Measurements from ENCODE around the gene FOXN3. TPM values are rescaled to one million over a fixed set of nuclear protein-coding genes. Genes with fewer than 3 reads are reported as not detected.
A peak's percentile ranks its signal among the peaks of the same experiment; 100 is the strongest.

Gene FOXN3
- total RNA-seq, 4 donors from 2014 or later, result 27.4 to 91.4 (median 39.2) TPM

DNA sequence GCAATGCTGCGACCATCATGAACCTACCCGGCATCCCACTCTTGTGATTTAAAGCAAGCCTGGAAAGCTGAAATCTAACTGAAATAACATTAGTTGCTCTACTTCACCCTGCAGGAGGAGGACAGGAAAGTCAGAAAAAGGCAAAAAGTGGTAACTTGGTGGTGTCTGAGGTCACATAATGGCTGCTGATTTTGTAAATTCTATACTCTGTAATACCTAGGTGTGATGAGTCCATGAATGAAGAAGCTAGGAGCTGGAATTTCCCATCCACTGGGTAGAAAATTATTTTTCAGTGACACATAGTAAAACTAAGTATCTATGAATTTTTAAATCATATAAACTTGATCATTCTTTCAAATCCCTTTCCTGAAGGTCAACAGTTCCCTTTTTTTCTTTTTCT lies 183.8 kb downstream of the FOXN3 start:
- H3K4me3 ChIP-seq, result no peak overlapping the region
- no peak for TF ChIP-seq POLR2A (IDR thresholded peaks at IDR 0.05)
- TF ChIP-seq, protein P1, sequence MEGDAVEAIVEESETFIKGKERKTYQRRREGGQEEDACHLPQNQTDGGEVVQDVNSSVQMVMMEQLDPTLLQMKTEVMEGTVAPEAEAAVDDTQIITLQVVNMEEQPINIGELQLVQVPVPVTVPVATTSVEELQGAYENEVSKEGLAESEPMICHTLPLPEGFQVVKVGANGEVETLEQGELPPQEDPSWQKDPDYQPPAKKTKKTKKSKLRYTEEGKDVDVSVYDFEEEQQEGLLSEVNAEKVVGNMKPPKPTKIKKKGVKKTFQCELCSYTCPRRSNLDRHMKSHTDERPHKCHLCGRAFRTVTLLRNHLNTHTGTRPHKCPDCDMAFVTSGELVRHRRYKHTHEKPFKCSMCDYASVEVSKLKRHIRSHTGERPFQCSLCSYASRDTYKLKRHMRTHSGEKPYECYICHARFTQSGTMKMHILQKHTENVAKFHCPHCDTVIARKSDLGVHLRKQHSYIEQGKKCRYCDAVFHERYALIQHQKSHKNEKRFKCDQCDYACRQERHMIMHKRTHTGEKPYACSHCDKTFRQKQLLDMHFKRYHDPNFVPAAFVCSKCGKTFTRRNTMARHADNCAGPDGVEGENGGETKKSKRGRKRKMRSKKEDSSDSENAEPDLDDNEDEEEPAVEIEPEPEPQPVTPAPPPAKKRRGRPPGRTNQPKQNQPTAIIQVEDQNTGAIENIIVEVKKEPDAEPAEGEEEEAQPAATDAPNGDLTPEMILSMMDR (IDR thresholded peaks at IDR 0.05), result no peak
- DNase-seq, result no peak
- peaks cover 0 to 88% (median 25%) of the 10 kb centered on the region in 3 donors for H3K4me1 ChIP-seq
- H3K9me3 ChIP-seq, result no peaks in the 10 kb centered on the region
- WGBS, 2 donors, result 93 to 97% methylated on average over 2 of the region's 2 CpGs
- H3K36me3 ChIP-seq, result no peaks in the 10 kb centered on the region
- intact Hi-C loops (cut with DNase I), result no loop called here
- H3K27me3 ChIP-seq, result no peaks in the 10 kb centered on the region
- peak overlapping the region in 2 of 4 donors; percentile 27 to 77 for H3K27ac ChIP-seq

DNA sequence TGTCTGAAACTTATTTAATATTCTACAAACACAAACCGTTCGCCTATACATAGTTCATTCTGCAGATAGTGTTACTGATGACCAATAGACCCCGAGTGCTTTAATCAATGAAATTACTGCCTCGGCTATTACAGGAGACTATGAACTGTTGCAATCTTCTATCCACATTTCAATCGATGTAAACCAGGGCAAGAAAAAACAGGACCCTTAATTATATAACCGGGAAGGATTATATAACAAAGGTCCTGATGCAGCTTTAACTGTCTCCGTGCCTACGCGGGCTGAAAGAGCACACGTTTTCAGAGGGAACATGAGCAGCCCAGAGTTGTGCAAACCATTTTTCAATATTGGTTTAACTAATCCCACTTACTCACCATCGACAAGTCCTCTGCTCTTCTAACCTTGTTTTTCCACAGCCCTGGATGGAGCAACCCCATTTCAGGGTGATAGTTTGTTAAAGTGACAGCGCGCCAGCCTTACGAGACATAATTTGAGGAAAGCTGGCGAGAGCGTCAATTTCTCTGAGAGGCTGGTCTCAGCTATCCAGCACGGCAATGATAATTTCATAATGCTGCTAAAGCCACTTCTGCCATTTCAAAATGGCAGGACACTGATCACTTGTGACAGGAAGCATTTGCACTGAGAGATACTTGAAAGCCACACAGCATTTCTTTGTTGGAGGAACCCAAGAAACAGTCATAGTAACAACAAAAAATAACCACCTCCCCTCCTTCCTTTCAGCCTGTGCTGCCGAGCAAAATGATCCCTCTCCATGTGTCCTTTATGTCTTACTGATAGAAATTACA lies 184.6 kb downstream of the FOXN3 start:
- WGBS, 2 donors, result 52 to 54% methylated on average over 13 to 18 of the region's 18 CpGs
- Histone ChIP-seq H3K9me3 (no peaks in the 10 kb centered on the region), H3K4me1 (peaks cover 0 to 88% (median 25%) of the 10 kb centered on the region in 3 donors), H3K4me3 (peak overlapping the region in 1 of 4 donors; percentile 6), H3K27me3 (no peaks in the 10 kb centered on the region), H3K27ac (peak overlapping the region; percentile 47 to 77 (median 58)), H3K36me3 (no peaks in the 10 kb centered on the region)
- DNase-seq, result no peak
- intact Hi-C loops (cut with DNase I), result no loop called here
- TF ChIP-seq POLR2A (IDR thresholded peaks at IDR 0.05), result no peak
- TF ChIP-seq, protein P1 (IDR thresholded peaks at IDR 0.05), result no peak

DNA sequence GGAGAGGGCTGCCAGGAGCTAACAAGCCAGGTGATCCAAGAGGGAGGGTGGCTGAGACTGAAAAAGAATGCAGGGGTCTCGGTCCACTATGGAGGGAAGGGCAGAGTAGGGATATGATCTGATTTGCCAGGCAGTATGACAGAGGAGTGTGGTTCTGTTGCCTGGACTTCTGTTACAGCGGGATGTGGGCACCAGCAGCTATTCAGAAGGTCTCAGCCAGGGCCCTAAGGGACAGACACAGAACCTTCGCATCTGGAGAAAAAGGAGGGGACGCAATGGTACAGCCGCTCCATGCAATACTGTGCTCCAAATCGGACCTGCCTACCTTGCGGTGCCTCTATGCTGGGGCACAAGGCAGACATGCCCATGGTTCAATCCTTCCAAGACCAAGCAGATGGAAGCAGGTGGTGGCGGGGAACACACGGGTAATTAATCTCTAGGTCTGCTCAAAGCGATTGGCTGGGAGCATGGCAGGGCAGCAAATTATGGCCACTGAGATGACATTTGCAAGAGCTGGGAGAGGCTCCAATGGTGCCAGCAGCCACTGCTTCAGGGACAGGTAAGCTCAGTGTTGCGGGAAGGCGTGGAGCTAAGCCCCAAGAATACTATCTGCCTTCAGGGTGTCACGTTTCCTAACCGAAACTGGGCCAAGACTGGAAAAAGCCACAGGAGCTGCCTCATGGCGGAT lies 185.5 kb downstream of the FOXN3 start:
- Histone ChIP-seq H3K9me3 (no peaks in the 10 kb centered on the region), H3K4me3 (no peak overlapping the region), H3K36me3 (no peaks in the 10 kb centered on the region), H3K4me1 (peaks cover 0 to 88% (median 27%) of the 10 kb centered on the region in 3 donors), H3K27me3 (no peaks in the 10 kb centered on the region), H3K27ac (peak overlapping the region; percentile 47 to 77 (median 58))
- TF ChIP-seq, protein P1 (IDR thresholded peaks at IDR 0.05), result no peak
- no peak for TF ChIP-seq POLR2A (IDR thresholded peaks at IDR 0.05)
- DNase-seq, result no peak
- intact Hi-C loops (cut with DNase I), result no loop called here
- WGBS, 2 donors, result 66 to 88% methylated on average over 13 to 15 of the region's 15 CpGs

DNA sequence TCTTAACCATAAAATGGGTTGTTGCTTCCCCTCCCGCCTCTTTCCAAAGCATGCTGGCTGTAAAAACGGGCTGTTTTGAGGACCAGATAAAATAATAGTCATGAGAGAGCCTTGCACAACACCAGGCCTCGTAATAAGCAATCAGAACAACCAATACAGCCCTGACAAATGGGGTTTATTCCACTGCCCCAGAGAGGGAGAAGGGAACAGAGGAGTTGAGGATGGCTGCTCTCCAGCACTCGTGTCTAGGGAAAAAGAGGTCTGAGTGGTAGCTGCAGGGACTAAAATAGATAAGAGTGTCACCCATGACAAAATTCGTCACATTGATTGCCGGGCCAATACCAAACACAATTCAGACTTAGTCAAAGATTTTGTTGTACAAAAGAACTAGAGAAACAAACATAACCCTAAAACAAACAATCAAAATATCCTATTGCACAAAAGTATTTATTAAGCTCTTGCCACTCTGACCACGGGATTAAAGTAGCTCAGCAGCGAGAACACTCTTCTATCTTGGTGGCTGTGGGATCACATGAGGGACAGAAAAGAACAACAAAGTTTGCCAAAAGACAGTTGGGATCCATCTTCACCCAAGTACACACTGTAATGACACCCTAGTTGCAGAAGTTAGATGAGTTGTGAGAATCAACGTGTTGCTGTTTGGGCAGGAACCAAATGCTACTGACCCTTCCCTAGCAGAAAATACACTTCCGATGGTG lies 188.0 kb downstream of the FOXN3 start:
- Histone ChIP-seq H3K4me3 (no peak overlapping the region), H3K4me1 (peaks cover 0 to 83% (median 29%) of the 10 kb centered on the region in 3 donors), H3K27me3 (no peaks in the 10 kb centered on the region), H3K36me3 (no peaks in the 10 kb centered on the region), H3K27ac (peak overlapping the region in 3 of 4 donors; percentile 40 to 51 (median 51)), H3K9me3 (no peaks in the 10 kb centered on the region)
- intact Hi-C loops (cut with DNase I), result no loop called here
- WGBS, 2 donors, result 62% methylated on average over 10 of the region's 10 CpGs
- no peak for DNase-seq
- TF ChIP-seq POLR2A (IDR thresholded peaks at IDR 0.05), result no peak
- TF ChIP-seq, protein P1 (IDR thresholded peaks at IDR 0.05), result no peak
